ENCODE measurements around the gene ALPL.
A peak's percentile ranks its signal among the peaks of the same experiment; 100 is the strongest.
"Not testable (repeated sequence)": the region's sequence is repeated elsewhere in the genome, so short reads cannot be mapped to it uniquely, and the experiment has no call there.

ALPL gene

GRCh38 chr1:21509351-21510112 is at the start of gene ALPL:
Gene ALPL, plus strand, starts transcription at chr1:21509423. Its CDS starts 44,659 bp downstream, at chr1:21554082.
- no peak for DNase-seq

GRCh38 chr1:21465127-21465526 is 44.1 kb upstream of the ALPL start:
- DNase-seq, result not testable (repeated sequence)

- DNase-seq, result not testable (repeated sequence)
Measured at GRCh38 chr1:21467946-21468345, 41.3 kb upstream of the ALPL start.

- no peak for DNase-seq
Measured at GRCh38 chr1:21468599-21468998, 40.6 kb upstream of the ALPL start.

- no peak for DNase-seq
Measured at GRCh38 chr1:21469581-21469980, 39.6 kb upstream of the ALPL start.

GRCh38 chr1:21472861-21473260 is 36.4 kb upstream of the ALPL start:
- DNase-seq, result no peak

- no peak for DNase-seq
Measured at GRCh38 chr1:21478356-21478755, 30.9 kb upstream of the ALPL start.

- DNase-seq, result not testable (repeated sequence)
Measured at GRCh38 chr1:21483881-21484280, 25.3 kb upstream of the ALPL start.

GRCh38 chr1:21489146-21489545 is 20.1 kb upstream of the ALPL start:
- no peak for DNase-seq

GRCh38 chr1:21490774-21491487 is 18.3 kb upstream of the ALPL start:
- no peak for DNase-seq

- DNase-seq, result peak; percentile 76
Measured at GRCh38 chr1:21491488-21492355, 17.5 kb upstream of the ALPL start.

- no peak for DNase-seq
Measured at GRCh38 chr1:21492356-21492625, 16.9 kb upstream of the ALPL start.

GRCh38 chr1:21494196-21494595 is 15.0 kb upstream of the ALPL start:
- no peak for DNase-seq

- no peak for DNase-seq
Measured at GRCh38 chr1:21495225-21495820, 13.9 kb upstream of the ALPL start.

- no peak for DNase-seq
Measured at GRCh38 chr1:21496063-21496462, 13.2 kb upstream of the ALPL start.

- DNase-seq, result no peak
Measured at GRCh38 chr1:21496886-21497285, 12.3 kb upstream of the ALPL start.

- no peak for DNase-seq
Measured at GRCh38 chr1:21497466-21498061, 11.7 kb upstream of the ALPL start.

- no peak for DNase-seq
Measured at GRCh38 chr1:21499283-21499950, 9.8 kb upstream of the ALPL start.

GRCh38 chr1:21503706-21504377 is 5.4 kb upstream of the ALPL start:
- DNase-seq, result no peak

GRCh38 chr1:21506804-21507203 is 2.4 kb upstream of the ALPL start:
- DNase-seq, result no peak

GRCh38 chr1:21507511-21508270 is 1.5 kb upstream of the ALPL start:
- no peak for DNase-seq

All from NCI-H2227 treated with DMSO at 0.1 percent for 48 hours (cell line).